Gastroesophageal sphincter (tissue), 4 donors: ENCODE data around the gene FAM118A. TPM values are rescaled to one million over a fixed set of nuclear protein-coding genes. Genes with fewer than 3 reads are reported as not detected.
A peak's percentile ranks its signal among the peaks of the same experiment; 100 is the strongest.
"Not testable (repeated sequence)": the region's sequence is repeated elsewhere in the genome, so short reads cannot be mapped to it uniquely, and the experiment has no call there.

Experiments used
- ATAC-seq: fragments of 150-250 bp; one replicate; pipeline ENCODE4 v1.9.1; 2016; ENCODE audit warnings: mild to moderate bottlenecking, moderate library complexity
- H3K27ac ChIP-seq, 4 donors: fragments of 200-600 bp; sonication (generic) in 3 of 4; 1 replicate in 3 of 4; 2 replicates in 1 of 4; pipeline ENCODE4 v1.5.1; 2016 to 2019
- H3K27me3 ChIP-seq: fragments of 200-600 bp; sonication (generic); one replicate; pipeline ENCODE4 v1.5.1; 2019
- H3K36me3 ChIP-seq, 2 donors: fragments of 200-600 bp; sonication (generic); one replicate each; pipeline ENCODE4 v1.5.1; 2019; ENCODE audit warnings: control low read depth in 1 of 2
- H3K4me1 ChIP-seq, 3 donors: fragments of 200-600 bp; sonication (generic); 1 replicate in 2 of 3; 2 replicates in 1 of 3; pipeline ENCODE4 v1.5.1; 2016 to 2019; ENCODE audit warnings: control low read depth in 2 of 3
- H3K4me3 ChIP-seq, 2 donors: fragments of 200-600 bp; sonication (generic); one replicate each; pipeline ENCODE4 v1.5.1; 2019; ENCODE audit warnings: mild to moderate bottlenecking in 1 of 2, moderate library complexity in 1 of 2
- H3K9me3 ChIP-seq, 3 donors: fragments of 200-600 bp; sonication (generic); one replicate each; pipeline ENCODE4 v1.5.1; 2017 to 2019; ENCODE audit warnings: control low read depth in 2 of 3
- EP300 ChIP-seq: sonication (generic); formaldehyde crosslinking; IDR thresholded peaks from one replicate; pipeline ENCODE4 v1.6.1; 2017; ENCODE audit warnings: antibody characterized with exemption, mild to moderate bottlenecking
- POLR2A ChIP-seq, 2 donors: fragments of 450-650 bp; IDR thresholded peaks; one replicate each; pipeline ENCODE4 v1.6.1; 2017; ENCODE audit warnings: antibody characterized with exemption in 2 of 2, mild to moderate bottlenecking in 2 of 2, moderate library complexity in 1 of 2
- POLR2AphosphoS5 ChIP-seq: sonication (generic); formaldehyde crosslinking; IDR thresholded peaks from one replicate; pipeline ENCODE4 v1.6.1; 2017; ENCODE audit warnings: antibody characterized with exemption
- WGBS, 2 donors: methylation state at CpG; one replicate each; pipeline ENCODE4 v1.1.5; 2018; ENCODE audit warnings: low coverage in 1 of 2; 5-methylcytosine and 5-hydroxymethylcytosine counted together
- total RNA-seq, 4 donors: library from RNA; depleted of rRNA; stranded (reverse); fragments of >200 nt; gene quantifications; one replicate each; pipeline ENCODE4 v1.1.0, GENCODE V29; 2016
- TF ChIP-seq, protein P1 (sequence below), 4 experiments: fragments of 200-600 bp in 2 of 4; fragments of 450-650 bp in 2 of 4; sonication (generic) in 1 of 4; IDR thresholded peaks; one replicate each; pipeline ENCODE4 v1.5.1; 2017 to 2019; ENCODE audit warnings: antibody characterized with exemption in 4 of 4, mild to moderate bottlenecking in 2 of 4, moderate library complexity in 2 of 4

The FAM118A gene
- total RNA-seq, 4 donors from 2014 or later, result 17.4 to 82.9 (median 29.6) TPM

DNA sequence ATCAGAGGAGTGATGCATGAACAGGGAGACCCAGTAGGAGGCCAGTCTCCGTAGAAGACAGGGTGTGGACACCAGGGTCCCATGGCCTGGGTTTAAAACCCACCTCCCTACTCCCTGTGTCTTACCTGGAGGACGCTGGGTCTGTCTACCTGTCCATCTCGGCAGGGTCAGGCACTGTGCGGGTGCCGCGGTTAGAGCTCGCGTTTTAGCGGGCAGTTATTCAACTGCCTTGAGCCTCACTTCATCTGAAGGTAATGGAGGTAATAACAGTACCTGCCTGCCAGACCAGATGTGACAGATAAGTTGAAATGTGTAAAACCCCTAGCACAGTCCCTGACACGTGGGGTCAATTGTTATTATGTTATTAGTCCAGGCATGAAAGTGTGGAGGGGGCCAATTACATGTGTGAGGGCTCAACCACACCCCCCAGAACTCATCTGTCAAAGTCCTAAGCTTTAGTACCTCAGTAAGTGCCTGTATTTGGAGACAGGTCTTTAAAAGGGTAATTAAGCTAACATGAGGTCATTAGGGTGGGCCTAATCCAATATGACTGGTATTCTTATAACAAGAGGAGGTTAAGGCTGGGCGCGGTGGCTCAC, 33.1 kb upstream of the FAM118A start:
- Histone ChIP-seq H3K9me3 (no peaks in the 10 kb centered on the region), H3K36me3 (no peaks in the 10 kb centered on the region), H3K4me1 (peaks cover 0 to 37% (median 17%) of the 10 kb centered on the region in 3 donors), H3K27ac (no peak overlapping the region), H3K27me3 (no peaks in the 10 kb centered on the region), H3K4me3 (no peak overlapping the region)
- TF ChIP-seq POLR2AphosphoS5 (no peak), EP300 (no peak), POLR2A (IDR thresholded peaks at IDR 0.05) (no peak)
- TF ChIP-seq, protein P1, sequence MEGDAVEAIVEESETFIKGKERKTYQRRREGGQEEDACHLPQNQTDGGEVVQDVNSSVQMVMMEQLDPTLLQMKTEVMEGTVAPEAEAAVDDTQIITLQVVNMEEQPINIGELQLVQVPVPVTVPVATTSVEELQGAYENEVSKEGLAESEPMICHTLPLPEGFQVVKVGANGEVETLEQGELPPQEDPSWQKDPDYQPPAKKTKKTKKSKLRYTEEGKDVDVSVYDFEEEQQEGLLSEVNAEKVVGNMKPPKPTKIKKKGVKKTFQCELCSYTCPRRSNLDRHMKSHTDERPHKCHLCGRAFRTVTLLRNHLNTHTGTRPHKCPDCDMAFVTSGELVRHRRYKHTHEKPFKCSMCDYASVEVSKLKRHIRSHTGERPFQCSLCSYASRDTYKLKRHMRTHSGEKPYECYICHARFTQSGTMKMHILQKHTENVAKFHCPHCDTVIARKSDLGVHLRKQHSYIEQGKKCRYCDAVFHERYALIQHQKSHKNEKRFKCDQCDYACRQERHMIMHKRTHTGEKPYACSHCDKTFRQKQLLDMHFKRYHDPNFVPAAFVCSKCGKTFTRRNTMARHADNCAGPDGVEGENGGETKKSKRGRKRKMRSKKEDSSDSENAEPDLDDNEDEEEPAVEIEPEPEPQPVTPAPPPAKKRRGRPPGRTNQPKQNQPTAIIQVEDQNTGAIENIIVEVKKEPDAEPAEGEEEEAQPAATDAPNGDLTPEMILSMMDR (IDR thresholded peaks at IDR 0.05), result no peak
- ATAC-seq, result no peak
- WGBS, 2 donors, result 88 to 100% methylated on average over 5 to 6 of the region's 12 CpGs

DNA sequence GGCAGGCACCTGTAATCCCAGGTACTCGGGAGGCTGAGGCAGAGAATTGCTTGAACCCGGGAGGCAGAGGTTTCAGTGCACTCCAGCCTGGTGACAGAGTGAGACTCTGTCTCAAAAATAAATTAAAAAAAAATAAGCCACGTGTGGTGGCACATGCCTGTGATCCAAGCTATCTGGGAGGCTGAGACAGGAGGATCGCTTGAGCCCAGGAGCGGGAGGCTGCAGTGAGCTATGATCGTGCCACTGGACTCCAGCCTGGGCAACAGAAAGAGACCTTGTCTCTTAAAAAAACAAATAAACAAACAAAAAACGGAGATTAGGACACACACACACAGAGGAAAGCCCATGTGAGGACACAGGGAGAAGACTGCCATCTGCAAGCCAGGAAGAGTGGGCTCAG, 32.0 kb upstream of the FAM118A start:
- not testable (repeated sequence) for H3K36me3 ChIP-seq, H3K4me3 ChIP-seq, H3K9me3 ChIP-seq, H3K27me3 ChIP-seq, ATAC-seq, H3K27ac ChIP-seq
- WGBS, 2 donors, result 91 to 94% methylated on average over 5 of the region's 7 CpGs
- H3K4me1 ChIP-seq, result peaks cover 0 to 31% (median 12%) of the 10 kb centered on the region in 3 donors

DNA sequence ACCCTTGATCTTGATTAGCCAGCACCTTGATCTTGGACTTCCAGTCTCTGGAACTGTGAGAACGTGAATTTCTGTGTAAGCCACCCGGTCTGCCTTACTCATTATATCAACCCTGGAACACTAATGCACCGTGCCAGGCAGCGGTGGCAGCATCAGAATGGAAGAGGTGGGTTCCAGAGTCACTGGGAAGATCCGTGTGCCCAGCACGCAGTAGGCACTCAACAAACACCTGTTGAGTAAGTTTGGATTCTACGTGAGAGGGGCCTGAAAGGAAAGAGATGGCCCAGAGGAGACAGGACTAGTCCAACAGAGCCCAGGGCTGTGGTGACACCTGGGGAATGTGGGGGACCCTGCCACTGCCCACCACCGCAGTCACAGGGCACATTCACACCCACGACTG, 31.6 kb upstream of the FAM118A start:
- H3K27me3 ChIP-seq, result no peaks in the 10 kb centered on the region
- no peak overlapping the region for H3K27ac ChIP-seq
- peaks cover 0 to 31% (median 12%) of the 10 kb centered on the region in 3 donors for H3K4me1 ChIP-seq
- no peak for TF ChIP-seq EP300
- TF ChIP-seq POLR2A (IDR thresholded peaks at IDR 0.05), result no peak
- no peak for TF ChIP-seq POLR2AphosphoS5
- H3K4me3 ChIP-seq, result no peak overlapping the region
- no peaks in the 10 kb centered on the region for H3K9me3 ChIP-seq
- no peak for ATAC-seq
- no peaks in the 10 kb centered on the region for H3K36me3 ChIP-seq
- WGBS, 2 donors, result 75 to 100% methylated on average over 1 to 5 of the region's 9 CpGs

DNA sequence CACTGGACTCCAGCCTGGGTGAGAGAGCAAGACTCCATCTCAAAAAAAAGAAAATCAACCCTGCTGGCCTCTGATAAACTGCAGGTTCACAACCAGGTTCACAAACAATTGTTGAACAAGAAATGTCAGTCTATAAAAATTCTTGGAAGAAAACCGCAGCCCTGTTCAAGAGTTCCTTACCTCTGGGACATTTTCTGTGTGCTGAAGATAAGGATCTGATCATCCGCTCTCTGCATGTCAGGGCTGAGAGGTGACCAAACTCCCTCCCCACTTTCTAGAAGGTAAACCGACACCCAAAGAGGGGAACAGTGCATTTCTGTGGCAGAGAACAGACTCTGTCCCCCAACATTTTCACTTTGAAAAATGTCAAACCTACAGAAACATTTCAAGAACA, 29.1 kb upstream of the FAM118A start:
- 88 to 100% methylated on average over 3 of the region's 3 CpGs for WGBS, 2 donors
- H3K36me3 ChIP-seq, result no peaks in the 10 kb centered on the region
- H3K27me3 ChIP-seq, result peaks cover 14% of the 10 kb centered on the region
- peak overlapping the region in 3 of 4 donors; percentile 25 to 69 (median 58) for H3K27ac ChIP-seq
- H3K9me3 ChIP-seq, result no peaks in the 10 kb centered on the region
- TF ChIP-seq, protein P1 (IDR thresholded peaks at IDR 0.05), result no peak
- TF ChIP-seq POLR2A (IDR thresholded peaks at IDR 0.05) (no peak), POLR2AphosphoS5 (no peak), EP300 (no peak)
- peaks cover 0 to 43% (median 21%) of the 10 kb centered on the region in 3 donors for H3K4me1 ChIP-seq
- H3K4me3 ChIP-seq, result no peak overlapping the region
- no peak for ATAC-seq

DNA sequence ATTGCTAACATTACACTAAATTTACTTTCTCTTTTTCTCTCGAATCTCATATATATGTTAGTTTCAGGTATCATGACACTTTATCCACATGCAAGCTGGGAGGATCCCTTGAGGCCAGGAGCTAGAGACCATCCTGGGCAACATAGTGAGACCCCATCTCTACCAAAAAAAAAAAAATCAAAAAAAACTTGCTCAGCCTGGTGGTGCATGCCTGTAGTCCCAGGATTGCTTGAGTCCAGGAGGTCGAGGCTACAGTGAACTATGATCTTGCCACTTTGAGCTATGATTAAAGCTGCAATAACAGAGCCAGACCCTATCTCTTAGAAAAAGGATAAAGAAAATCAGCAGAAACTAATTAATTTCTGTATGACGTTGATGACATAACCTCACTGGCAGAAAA, 28.7 kb upstream of the FAM118A start:
- Histone ChIP-seq H3K27ac (peak overlapping the region in 1 of 4 donors; percentile 69), H3K4me3 (no peak overlapping the region), H3K27me3 (peaks cover 14% of the 10 kb centered on the region), H3K9me3 (no peaks in the 10 kb centered on the region), H3K4me1 (peaks cover 0 to 44% (median 21%) of the 10 kb centered on the region in 3 donors), H3K36me3 (no peaks in the 10 kb centered on the region)
- ATAC-seq, result no peak
- WGBS, 2 donors, result 70 to 100% methylated on average over 2 to 3 of the region's 3 CpGs
- TF ChIP-seq EP300 (no peak), POLR2AphosphoS5 (no peak), POLR2A (IDR thresholded peaks at IDR 0.05) (no peak)
- TF ChIP-seq, protein P1 (IDR thresholded peaks at IDR 0.05), result no peak

DNA sequence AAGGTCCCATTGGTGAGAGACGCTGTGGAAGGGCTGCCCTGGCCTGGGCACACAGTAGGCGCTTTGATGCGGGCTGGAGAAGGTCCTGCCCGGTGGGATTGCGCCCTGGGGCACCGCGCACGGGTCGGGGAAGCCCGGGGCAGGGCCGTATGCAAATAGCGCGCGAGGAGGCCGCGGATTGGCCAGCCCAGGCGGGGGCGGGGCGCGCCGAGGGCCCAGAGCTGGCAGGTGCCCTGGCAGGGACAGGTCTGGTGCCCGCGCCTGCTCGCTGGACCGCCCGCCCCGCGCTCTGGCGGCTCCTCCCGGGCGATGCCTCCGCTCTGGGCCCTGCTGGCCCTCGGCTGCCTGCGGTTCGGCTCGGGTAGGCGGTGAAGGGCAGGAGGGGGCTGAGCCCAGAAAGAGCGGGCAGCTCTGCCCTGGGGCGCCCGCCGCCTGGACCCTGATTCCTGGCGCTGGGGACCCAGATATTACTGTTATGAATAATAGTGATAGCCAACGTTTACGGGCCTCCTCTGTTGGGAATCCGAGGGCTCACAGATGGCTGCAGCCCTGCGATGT, 24.9 kb upstream of the FAM118A start, which contains the start of gene UPK3A:
TSS of gene UPK3A (plus strand) at position 245 of the 558 bp plus-strand sequence. CDS start at position 310, 65 bp downstream.
- peaks cover 20% of the 10 kb centered on the region for H3K27me3 ChIP-seq
- peak within 1 kb of the TSS in 1 of 2 donors; percentile 46 for H3K4me3 ChIP-seq
- H3K9me3 ChIP-seq, result no peaks in the 10 kb centered on the region
- TF ChIP-seq EP300 (no peak), POLR2A (IDR thresholded peaks at IDR 0.05) (no peak), POLR2AphosphoS5 (no peak)
- TF ChIP-seq, protein P1 (IDR thresholded peaks at IDR 0.05), result no peak
- peak; percentile 78 for ATAC-seq
- H3K4me1 ChIP-seq, result peaks cover 0 to 34% (median 12%) of the 10 kb centered on the region in 3 donors
- no peak within 1 kb of the TSS for H3K27ac ChIP-seq
- no peaks in the 10 kb centered on the region for H3K36me3 ChIP-seq
- 40% methylated on average over 1 of the region's 46 CpGs; no CpG with 5 or more reads in 1 of the 2 donors for WGBS, 2 donors
